ENCODE measurements around the gene TAF3.

- TF ChIP-seq, protein P1, sequence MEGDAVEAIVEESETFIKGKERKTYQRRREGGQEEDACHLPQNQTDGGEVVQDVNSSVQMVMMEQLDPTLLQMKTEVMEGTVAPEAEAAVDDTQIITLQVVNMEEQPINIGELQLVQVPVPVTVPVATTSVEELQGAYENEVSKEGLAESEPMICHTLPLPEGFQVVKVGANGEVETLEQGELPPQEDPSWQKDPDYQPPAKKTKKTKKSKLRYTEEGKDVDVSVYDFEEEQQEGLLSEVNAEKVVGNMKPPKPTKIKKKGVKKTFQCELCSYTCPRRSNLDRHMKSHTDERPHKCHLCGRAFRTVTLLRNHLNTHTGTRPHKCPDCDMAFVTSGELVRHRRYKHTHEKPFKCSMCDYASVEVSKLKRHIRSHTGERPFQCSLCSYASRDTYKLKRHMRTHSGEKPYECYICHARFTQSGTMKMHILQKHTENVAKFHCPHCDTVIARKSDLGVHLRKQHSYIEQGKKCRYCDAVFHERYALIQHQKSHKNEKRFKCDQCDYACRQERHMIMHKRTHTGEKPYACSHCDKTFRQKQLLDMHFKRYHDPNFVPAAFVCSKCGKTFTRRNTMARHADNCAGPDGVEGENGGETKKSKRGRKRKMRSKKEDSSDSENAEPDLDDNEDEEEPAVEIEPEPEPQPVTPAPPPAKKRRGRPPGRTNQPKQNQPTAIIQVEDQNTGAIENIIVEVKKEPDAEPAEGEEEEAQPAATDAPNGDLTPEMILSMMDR (optimal IDR thresholded peaks at IDR 0.05 in 1 of 3, IDR thresholded peaks at IDR 0.05 in 1 of 3, conservative IDR thresholded peaks at IDR 0.05 in 1 of 3; ENCODE audit: extremely low read depth in 1 of 3, insufficient read depth in 2 of 3, low read length in 3 of 3) = no peak
- no peak for TF ChIP-seq EZH2 (IDR thresholded peaks at IDR 0.05; ENCODE audit: low read length)
These were observed 41.5 kb upstream of the TAF3 start for GRCh38 chr10:7776777-7777176.

Data from keratinocyte (primary cell).